Measurements from ENCODE around the gene ASPRV1.
"Not testable (repeated sequence)": the region's sequence is repeated elsewhere in the genome, so short reads cannot be mapped to it uniquely, and the experiment has no call there.

ASPRV1 gene

DNA sequence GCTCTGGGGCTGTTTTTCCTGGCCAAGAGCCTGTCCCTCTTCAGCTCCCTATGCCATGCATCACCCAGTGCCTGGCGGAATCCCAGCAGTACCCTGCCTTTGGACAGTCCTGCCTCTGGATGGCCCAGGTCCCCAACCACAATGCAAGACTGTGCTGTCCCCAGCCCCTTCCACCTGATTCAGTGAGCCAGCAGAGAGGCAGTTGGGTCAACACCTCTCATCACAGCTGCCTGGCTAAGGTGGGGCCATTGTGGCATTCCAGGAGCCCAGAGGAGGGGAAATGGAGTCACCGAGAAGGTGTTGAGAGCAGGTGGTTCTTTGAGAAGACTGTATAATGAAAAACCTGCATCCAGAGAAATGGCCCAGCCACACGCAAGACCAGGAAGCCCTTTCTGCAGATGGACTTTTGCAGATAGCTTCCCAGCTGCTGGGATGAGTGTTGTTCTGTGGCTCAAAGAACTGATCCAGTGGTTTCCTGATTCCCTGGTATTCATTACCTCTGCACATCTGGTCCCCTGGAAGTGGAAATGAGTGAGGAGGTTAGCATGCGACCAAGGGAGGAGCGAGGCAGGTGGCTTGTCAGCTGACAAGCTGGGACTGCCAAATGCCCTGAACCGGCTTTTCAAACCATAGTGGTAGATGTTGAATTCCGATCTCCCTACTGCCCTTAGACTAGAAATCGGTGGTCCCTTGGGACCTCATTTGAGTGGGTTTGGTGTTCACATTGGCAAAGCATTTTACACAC is 1.7 kb upstream of the ASPRV1 start:
- no peak for DNase-seq

DNA sequence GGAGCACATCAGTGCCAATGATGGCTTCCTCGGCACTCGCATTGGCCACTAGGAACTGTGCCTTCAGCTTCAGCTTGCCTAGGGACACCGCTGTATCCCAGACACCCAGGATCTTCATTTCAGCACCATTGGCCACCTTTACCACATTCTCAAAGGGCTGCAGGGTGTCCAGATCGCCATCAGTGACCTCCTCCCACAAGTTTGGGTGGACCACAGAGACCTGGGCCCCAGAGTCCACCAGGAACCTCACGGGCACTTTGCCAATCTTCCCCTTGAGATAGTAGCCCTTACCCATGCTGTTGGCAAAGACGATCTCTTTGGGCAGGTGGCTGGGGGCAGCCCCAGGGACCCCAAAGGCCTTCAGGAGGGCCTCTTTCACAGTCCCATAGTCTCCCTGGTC is 610 bp downstream of the ASPRV1 start:
- no peak for DNase-seq

- DNase-seq = no peak
Observed at GRCh38 chr2:69959425-69959824, 2.0 kb downstream of the ASPRV1 start.

DNA sequence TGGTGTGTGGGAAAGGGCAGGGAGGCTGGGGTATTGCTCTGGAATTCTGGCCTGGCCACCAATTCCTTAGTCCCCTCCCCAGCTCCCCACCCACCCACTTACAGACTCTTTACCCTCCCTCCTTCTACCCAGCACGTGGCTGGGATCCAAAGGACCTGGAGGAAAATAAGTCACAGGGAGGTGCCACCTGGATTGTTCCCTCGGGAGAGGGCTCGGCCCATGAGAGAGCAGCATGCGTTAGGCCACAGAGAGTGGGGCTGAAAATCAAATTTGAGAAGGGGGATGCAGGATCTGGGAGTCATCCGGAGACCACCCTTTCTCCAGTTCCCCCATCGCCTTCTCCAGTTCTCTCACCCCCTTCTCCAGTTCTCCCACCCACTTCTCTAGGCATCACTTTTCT is 3.0 kb downstream of the ASPRV1 start:
- DNase-seq = no peak

DNA sequence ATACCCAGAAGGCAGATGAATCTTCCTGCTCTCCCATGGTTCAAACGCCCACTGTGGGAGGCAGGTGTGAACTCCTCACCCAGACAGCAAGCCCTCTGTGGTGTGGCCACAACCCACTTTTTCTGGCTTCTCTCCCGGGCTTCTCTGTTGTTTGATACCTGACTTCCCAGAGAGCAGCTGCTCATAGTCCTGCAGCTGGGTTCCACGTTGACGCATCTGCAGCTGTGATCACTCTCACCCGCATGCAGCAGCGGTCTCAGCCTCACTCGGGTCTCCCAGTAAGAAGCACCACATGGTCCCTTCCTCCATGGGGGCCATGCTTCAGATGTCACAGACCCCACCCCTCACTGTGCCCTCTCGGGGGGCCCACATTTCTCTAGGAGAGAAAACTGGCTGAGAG is 3.5 kb downstream of the ASPRV1 start:
- DNase-seq = no peak

GRCh38 chr2:69956475-69956979 is 4.9 kb downstream of the ASPRV1 start:
- DNase-seq = no peak

DNA sequence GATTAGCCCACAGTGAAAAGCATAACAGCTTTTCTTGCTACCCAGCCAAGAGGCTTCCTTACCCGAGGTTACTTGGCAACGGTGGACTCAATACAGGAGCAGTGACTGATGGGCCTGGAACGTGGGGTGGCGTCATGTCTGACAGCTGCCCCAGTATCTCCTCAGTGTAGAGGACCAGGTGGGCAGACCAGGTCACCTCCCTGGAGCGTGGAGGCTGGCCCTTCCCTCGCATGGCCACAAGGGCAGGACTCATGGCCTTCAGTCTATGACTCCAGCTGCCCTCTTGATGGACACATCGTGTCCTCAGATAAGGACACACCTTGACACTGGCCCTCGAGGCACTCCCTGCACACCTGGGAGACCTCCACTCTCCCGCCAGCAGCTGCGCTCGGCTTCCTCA is 6.4 kb downstream of the ASPRV1 start:
- DNase-seq = no peak

DNA sequence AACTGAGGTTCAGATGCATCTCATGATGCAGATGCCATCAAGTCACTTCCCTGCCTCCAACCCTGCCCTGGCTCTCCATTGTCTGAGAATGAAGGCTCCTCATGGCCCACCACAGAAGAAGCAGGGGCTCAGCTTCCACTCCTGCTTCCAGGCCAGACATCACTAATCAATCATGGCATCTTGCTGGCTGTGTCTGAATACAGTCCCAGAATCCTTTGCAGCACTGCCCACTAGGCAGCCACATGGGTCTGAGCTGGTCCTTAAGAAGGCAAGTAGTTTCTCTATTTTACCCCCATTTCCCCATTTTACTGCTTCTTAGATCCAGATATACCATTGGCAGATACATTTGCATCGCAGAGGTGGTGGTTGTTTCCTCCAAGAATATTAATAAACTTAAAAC is 7.3 kb downstream of the ASPRV1 start:
- no peak for DNase-seq

DNA sequence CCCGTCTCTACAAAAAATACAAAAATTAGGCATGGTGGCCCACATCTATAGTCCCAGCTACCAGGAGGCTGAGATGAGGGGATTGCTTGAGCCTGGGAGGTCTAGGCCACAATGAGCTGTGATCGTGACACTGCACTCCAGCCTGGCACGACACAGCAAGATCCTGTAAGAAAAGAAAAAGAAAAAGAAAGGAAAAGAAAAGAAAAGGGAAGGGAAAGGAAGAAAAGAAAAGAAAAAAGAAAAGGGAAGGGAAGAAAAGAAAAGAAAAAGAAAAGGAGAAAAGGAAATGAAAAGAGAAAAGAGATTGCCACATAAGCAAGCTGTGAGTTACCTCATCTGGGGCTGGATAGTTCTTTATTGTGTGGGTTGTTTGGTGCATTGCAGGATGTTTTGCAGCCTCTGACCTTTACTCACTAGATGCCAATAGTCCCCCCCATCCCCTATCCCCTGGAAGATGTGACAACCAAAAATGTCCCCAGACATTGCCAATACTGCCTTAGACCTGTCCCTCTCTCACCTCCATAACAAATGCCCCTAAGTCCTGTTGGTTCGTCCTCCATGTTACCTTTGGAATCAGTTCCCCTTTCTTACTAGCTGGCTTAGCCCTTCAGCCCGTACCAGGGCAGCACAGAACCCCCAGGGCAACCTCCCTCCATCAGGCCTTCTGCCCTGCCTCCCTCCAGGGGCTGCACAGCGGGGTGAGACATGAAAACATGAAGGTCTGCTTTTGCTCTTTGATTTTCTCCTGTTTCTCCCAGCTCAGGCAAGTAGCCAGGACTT is 8.9 kb downstream of the ASPRV1 start:
- no peak for DNase-seq

DNA sequence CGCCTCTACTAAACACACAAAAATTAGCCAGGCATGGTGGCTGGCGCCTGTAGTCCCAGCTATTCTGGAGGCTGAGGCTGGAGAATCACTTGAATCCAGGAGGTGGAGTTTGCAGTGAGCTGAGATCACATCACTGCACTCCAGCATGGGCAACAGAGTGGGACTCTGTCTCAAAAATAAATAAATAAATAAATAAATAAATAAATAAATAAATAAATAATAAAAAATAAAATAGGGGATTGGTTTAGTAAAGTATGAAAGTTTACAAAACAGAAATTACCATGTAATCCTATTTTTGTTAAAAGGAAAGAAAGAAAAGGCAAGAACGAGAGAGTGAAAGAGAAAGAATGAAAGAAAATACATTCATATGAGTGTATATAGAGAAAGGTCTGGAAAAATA is 10.8 kb downstream of the ASPRV1 start:
- DNase-seq = not testable (repeated sequence)

DNA sequence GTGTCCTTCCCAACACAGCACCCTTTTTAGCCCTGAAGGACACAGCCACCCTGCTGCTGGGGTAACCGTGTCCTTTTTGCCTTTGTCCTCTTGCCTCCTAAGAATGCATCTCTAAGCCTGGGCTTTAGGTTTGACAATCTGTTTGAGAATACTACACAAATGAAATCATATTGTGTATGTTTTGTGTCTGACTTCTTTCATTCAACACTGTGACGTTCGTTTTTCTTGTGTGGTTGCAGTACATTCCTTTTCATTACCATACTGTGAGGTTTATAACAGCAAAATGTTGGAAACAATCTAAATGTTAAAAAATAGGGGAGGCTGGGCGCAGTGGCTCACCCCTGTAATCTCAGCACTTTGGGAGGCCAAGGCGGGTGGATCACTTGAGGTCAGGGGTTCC is 11.2 kb downstream of the ASPRV1 start:
- no peak for DNase-seq

GRCh38 chr2:69948963-69949645 is 12.3 kb downstream of the ASPRV1 start:
- DNase-seq = no peak

DNA sequence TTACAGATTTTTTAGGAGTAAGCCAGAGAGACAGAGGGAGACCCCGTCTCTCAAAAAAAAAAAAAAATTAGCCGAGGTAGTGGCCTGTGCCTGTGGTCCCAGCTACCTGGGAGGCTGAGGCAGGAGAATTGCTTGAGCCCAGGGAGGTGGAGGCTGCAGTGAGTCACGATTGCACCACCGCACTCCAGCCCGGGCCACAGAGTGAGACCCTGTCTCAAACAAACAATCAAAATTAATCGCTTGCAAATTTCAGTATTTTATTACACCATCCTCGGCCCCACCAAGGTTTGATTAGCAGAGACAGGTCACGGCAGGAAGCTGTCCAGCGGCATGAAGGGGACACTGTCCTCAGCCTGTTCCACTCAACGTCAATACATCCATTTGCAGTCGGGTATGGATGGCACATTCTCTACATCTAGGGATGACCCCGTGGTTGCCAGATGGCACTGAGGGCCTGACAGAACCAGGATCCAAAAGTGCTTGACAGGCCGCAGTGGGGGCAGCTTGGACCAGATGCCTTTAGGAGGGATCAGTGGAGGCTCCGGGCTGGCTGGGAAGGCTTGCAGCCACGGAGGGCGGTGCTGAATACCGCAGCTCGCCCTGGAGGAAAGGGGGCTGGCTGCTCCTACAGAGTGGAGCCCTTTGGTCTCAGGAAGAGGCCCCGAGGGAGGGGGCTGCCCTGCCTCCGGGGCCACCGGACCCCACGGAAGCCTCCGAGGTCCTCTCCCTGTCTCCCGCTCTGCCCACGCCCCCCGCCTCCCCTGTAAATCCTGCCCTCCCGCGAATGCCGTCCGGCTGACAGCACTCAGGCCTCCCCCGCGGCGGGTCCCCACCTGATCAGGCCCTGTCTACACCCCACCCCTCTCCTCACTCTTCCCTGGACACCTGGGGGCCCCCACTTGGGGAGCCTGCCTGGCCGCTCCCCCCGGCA is 13.1 kb downstream of the ASPRV1 start:
- DNase-seq = no peak

DNA sequence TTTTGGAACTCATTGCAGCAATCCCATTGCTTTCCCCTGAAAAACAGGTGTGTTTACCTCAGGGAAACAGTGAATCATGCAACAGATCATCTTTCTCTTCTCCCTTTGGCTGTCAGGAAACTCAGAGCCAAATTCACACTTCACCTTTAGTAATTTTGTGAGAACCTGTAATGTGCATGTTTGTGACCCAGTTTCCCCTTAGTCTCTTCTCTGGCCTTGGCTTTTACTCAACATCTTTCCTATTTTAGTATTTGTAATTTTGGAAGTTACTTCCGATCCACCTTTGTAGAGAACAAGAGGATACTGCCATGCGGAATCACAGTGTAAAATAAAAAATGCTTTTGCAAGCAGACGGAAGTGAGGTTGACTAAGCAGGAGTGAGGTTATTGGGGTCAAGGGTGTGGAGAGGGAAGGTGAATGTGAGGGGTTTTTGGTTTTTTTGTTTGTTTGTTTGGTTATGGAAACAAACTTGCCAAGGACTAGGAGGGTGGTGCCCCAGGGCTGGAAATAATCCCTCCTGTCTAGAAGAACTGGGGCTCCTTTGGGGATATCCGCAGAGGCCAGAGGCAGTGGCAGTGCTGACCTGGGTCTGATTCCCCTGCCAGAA is 14.0 kb downstream of the ASPRV1 start:
- no peak for DNase-seq

- no peak for DNase-seq
Observed at GRCh38 chr2:69946351-69947324, 14.8 kb downstream of the ASPRV1 start.

DNA sequence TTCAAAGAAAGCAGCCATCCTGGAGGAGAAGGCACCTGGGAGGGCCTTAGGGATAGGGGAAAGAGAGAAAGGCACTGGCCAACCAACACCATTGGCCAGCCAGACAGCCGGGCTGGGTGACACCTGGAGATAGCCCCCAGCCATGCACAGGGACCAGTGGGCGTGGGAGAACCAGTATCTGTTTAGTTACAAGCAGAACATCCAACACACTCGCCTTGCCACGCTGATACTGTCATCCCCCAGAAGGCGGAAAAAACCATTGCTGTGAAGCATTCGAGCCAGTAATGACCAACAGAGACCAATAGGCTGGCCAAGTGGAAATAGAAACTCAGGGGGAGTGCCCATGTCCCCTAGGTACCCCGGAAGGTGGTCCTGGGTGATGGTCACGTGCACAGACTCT is 15.5 kb downstream of the ASPRV1 start:
- no peak for DNase-seq

DNA sequence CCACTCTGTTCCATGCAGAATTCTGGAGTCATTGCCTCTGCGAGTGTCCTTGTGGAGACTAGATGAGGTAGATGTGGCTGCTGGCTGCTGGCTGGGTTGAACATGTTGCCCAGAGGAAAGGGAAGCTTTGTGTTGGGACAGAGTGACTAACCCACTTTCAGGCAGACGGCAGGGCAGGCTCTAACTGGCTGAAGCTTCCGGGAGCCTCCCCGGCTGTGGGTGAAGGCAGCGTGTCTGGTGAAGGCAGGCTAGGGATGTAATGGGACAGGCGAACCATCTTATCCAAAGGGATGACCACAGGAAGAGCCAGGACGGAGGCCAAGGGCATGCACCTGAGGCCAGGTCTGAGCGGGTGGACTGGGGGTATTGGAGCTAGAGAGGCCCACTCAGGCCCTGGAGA is 16.0 kb downstream of the ASPRV1 start:
- no peak for DNase-seq

DNA sequence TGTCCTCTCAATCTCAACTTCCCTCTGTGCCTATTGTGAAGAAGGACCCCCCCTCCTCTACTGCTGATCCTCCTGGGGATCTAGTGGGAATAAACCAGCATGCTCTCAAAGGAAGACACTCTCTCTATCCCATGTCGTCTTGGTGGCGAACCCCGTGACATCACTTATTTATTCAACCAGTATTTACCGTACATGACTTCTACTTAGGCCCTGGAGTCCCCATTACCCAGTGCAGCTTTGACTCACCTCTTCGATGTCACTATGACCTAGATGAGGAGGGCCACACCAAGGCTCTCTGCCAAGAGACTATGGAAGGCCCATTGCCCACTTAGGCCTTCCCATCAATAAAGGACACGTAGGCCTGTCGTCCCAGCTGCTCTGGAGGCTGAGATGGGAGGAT is 16.7 kb downstream of the ASPRV1 start:
- no peak for DNase-seq

DNA sequence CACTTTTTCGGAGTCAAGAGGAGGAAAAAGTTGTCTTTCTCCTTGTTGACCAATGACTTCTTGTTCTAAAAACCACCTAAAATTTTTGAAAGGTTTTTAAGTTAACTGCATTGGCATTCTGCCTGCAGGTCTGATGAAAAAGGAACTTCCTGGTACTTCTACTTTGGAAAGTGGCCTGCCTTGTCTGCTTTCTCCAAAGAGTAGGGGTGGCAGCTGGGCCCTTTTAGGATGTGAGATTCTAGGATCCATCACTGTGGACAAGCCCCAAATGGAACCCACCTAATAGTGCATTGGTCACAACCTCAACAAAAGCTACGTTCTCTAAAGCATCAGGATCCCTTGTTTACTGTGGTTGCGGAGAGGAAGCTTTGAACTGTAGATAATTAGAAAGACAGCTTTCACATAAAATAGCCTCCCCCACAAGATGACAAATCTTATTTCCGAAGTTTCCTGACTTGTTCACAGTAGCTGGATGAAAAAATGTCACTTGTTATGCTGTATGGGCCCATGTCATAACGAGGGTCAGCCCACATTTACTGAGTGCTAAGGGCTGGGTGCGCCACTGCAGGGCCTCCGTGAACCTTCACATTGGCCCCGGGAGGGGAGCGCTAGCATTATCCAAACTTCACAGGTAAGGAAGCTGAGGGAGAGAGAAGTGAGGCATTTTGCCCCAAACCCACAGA is 17.4 kb downstream of the ASPRV1 start:
- DNase-seq = no peak
